ENCODE measurements around the gene ALK. TPM values are rescaled to one million over a fixed set of nuclear protein-coding genes. Genes with fewer than 3 reads are reported as not detected.

The ALK gene
- total and polyA plus RNA-seq, 2 experiments from 2014 or later: 0.35 TPM; not detected in 1

DNA sequence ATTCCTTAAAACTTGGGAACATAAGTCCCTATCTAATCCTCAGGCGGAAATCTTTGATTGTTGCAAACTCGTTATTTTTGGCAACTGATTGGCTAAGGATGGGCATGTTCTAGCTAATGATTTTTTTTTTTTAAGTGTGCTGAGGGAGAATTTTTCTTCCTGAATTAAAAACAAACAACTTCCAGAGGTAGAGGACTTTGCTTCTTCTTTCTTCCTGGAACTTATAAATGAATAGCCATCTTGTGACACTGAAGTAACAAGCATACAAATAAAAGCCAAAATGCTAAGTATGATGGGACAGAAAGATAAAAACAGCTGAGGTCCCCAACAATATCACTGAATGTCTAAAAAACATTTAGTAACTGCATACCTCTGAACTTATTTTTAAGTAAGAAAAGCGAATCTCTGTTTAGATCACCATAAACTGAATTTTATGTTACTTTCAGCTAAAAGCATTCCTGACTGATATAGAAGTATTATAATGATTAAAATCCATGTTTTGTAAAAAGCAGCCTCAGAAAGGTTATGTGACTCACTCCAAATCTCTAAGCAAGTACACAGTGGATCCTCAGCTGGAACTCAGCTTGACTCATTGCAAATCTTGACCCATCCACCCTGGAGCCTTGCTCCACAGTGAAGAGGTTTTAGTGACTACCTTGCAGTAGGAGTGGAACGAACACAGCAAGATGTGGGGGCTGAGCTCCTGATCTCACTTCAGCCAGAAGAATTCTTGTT, 461.8 kb downstream of the ALK start:
- no peaks in the 10 kb centered on the region for H3F3A ChIP-seq (replicated peaks; ENCODE audit: low read depth)
- no peaks in the 10 kb centered on the region for H3K36me3 ChIP-seq (ENCODE audit: insufficient read depth)
- no peak for ATAC-seq
- no peaks in the 10 kb centered on the region for H3K27me3 ChIP-seq (ENCODE audit: insufficient read depth)
- H4K20me1 ChIP-seq (replicated peaks; ENCODE audit: insufficient read depth): no peaks in the 10 kb centered on the region; the same call in 1 of the 2 replicates
- Mint-ChIP-seq H3K4me3 (no peak overlapping the region), H3K27me3 (ENCODE audit: insufficient read depth, low read depth, poor library complexity) (no peaks in the 10 kb centered on the region), H3K36me3 (ENCODE audit: low read depth) (no peaks in the 10 kb centered on the region), H3K27ac (no peak overlapping the region), H3K9me3 (no peaks in the 10 kb centered on the region), H3K4me1 (peaks cover 10% of the 10 kb centered on the region; the same call in 2 of the 3 replicates)
- H3K4me3 ChIP-seq: no peak overlapping the region
- no peak overlapping the region for H2AFZ ChIP-seq
- DNase-seq (ENCODE audit: low spot score): no peak
- no peak overlapping the region for H3K27ac ChIP-seq (ENCODE audit: low read depth)
- H3K79me2 ChIP-seq (replicated peaks; ENCODE audit: insufficient read depth): no peaks in the 10 kb centered on the region
- TF ChIP-seq ZNF114 (CRISPR knock-in tag; IDR thresholded peaks at IDR 0.05): no peak
- TF ChIP-seq, protein P1, sequence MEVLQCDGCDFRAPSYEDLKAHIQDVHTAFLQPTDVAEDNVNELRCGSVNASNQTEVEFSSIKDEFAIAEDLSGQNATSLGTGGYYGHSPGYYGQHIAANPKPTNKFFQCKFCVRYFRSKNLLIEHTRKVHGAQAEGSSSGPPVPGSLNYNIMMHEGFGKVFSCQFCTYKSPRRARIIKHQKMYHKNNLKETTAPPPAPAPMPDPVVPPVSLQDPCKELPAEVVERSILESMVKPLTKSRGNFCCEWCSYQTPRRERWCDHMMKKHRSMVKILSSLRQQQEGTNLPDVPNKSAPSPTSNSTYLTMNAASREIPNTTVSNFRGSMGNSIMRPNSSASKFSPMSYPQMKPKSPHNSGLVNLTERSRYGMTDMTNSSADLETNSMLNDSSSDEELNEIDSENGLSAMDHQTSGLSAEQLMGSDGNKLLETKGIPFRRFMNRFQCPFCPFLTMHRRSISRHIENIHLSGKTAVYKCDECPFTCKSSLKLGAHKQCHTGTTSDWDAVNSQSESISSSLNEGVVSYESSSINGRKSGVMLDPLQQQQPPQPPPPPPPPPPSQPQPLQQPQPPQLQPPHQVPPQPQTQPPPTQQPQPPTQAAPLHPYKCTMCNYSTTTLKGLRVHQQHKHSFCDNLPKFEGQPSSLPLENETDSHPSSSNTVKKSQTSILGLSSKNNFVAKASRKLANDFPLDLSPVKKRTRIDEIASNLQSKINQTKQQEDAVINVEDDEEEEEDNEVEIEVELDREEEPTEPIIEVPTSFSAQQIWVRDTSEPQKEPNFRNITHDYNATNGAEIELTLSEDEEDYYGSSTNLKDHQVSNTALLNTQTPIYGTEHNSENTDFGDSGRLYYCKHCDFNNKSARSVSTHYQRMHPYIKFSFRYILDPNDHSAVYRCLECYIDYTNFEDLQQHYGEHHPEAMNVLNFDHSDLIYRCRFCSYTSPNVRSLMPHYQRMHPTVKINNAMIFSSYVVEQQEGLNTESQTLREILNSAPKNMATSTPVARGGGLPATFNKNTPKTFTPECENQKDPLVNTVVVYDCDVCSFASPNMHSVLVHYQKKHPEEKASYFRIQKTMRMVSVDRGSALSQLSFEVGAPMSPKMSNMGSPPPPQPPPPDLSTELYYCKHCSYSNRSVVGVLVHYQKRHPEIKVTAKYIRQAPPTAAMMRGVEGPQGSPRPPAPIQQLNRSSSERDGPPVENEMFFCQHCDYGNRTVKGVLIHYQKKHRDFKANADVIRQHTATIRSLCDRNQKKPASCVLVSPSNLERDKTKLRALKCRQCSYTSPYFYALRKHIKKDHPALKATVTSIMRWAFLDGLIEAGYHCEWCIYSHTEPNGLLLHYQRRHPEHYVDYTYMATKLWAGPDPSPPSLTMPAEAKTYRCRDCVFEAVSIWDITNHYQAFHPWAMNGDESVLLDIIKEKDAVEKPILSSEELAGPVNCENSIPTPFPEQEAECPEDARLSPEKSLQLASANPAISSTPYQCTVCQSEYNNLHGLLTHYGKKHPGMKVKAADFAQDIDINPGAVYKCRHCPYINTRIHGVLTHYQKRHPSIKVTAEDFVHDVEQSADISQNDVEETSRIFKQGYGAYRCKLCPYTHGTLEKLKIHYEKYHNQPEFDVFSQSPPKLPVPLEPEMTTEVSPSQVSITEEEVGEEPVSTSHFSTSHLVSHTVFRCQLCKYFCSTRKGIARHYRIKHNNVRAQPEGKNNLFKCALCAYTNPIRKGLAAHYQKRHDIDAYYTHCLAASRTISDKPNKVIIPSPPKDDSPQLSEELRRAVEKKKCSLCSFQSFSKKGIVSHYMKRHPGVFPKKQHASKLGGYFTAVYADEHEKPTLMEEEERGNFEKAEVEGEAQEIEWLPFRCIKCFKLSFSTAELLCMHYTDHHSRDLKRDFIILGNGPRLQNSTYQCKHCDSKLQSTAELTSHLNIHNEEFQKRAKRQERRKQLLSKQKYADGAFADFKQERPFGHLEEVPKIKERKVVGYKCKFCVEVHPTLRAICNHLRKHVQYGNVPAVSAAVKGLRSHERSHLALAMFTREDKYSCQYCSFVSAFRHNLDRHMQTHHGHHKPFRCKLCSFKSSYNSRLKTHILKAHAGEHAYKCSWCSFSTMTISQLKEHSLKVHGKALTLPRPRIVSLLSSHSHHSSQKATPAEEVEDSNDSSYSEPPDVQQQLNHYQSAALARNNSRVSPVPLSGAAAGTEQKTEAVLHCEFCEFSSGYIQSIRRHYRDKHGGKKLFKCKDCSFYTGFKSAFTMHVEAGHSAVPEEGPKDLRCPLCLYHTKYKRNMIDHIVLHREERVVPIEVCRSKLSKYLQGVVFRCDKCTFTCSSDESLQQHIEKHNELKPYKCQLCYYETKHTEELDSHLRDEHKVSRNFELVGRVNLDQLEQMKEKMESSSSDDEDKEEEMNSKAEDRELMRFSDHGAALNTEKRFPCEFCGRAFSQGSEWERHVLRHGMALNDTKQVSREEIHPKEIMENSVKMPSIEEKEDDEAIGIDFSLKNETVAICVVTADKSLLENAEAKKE (CRISPR knock-in tag; IDR thresholded peaks at IDR 0.05): no peak
- no peak for TF ChIP-seq NANOG (IDR thresholded peaks at IDR 0.05; ENCODE audit: borderline replicate concordance)
- TF ChIP-seq, protein P2, sequence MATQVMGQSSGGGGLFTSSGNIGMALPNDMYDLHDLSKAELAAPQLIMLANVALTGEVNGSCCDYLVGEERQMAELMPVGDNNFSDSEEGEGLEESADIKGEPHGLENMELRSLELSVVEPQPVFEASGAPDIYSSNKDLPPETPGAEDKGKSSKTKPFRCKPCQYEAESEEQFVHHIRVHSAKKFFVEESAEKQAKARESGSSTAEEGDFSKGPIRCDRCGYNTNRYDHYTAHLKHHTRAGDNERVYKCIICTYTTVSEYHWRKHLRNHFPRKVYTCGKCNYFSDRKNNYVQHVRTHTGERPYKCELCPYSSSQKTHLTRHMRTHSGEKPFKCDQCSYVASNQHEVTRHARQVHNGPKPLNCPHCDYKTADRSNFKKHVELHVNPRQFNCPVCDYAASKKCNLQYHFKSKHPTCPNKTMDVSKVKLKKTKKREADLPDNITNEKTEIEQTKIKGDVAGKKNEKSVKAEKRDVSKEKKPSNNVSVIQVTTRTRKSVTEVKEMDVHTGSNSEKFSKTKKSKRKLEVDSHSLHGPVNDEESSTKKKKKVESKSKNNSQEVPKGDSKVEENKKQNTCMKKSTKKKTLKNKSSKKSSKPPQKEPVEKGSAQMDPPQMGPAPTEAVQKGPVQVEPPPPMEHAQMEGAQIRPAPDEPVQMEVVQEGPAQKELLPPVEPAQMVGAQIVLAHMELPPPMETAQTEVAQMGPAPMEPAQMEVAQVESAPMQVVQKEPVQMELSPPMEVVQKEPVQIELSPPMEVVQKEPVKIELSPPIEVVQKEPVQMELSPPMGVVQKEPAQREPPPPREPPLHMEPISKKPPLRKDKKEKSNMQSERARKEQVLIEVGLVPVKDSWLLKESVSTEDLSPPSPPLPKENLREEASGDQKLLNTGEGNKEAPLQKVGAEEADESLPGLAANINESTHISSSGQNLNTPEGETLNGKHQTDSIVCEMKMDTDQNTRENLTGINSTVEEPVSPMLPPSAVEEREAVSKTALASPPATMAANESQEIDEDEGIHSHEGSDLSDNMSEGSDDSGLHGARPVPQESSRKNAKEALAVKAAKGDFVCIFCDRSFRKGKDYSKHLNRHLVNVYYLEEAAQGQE (IDR thresholded peaks at IDR 0.05; ENCODE audit: unreplicated experiment): no peak
- TF ChIP-seq ZNF331 (CRISPR knock-in tag; IDR thresholded peaks at IDR 0.05; ENCODE audit: low read depth): no peak
- TF ChIP-seq, protein P3, sequence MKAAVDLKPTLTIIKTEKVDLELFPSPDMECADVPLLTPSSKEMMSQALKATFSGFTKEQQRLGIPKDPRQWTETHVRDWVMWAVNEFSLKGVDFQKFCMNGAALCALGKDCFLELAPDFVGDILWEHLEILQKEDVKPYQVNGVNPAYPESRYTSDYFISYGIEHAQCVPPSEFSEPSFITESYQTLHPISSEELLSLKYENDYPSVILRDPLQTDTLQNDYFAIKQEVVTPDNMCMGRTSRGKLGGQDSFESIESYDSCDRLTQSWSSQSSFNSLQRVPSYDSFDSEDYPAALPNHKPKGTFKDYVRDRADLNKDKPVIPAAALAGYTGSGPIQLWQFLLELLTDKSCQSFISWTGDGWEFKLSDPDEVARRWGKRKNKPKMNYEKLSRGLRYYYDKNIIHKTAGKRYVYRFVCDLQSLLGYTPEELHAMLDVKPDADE (IDR thresholded peaks at IDR 0.05): no peak
- H3K9me2 ChIP-seq (ENCODE audit: insufficient read depth): no peaks in the 10 kb centered on the region; the same call in 1 of the 2 replicates
- H3K4me1 ChIP-seq (ENCODE audit: insufficient read depth): no peaks in the 10 kb centered on the region
- H3K4me2 ChIP-seq: no peak overlapping the region
